Activated B cell treated with CpG ODN at 0.5 μM for 24 hours (primary cell): ENCODE results near the gene KCNMB4. TPM values are rescaled to one million over a fixed set of nuclear protein-coding genes. Genes with fewer than 3 reads are reported as not detected.

ENCODE experiments used
- ATAC-seq: fragments of 200-7000 bp; cut with Tn5 transposase; one replicate; pipeline ENCODE4 v1.10.0; 2021; ENCODE audit warnings: low read depth, mild to moderate bottlenecking, moderate library complexity
- CTCF ChIA-PET: fragments of 350-600 bp; sonication (Branson Sonifier 250); formaldehyde crosslinking; loops from one replicate; lab custom pipeline; 2021; ENCODE audit warnings: antibody characterized with exemption; lab: Charles Lee
- POLR2A ChIA-PET: fragments of 350-600 bp; sonication (Branson Sonifier 250); formaldehyde crosslinking; loops from one replicate; lab custom pipeline; 2021; ENCODE audit warnings: antibody characterized with exemption; lab: Charles Lee
- DNase-seq: peaks from one replicate; pipeline ENCODE4 v3.0.0; 2022
- H3K27ac Mint-ChIP-seq: one replicate; pipeline ENCODE4 v1.8.0; 2020; ENCODE audit warnings: mixed read lengths
- H3K27me3 Mint-ChIP-seq: one replicate; pipeline ENCODE4 v1.8.0; 2021; ENCODE audit warnings: mixed read lengths
- H3K36me3 Mint-ChIP-seq: one replicate; pipeline ENCODE4 v1.8.0; 2021; ENCODE audit warnings: low read depth, mixed read lengths
- H3K4me1 Mint-ChIP-seq: one replicate; pipeline ENCODE4 v1.8.0; 2021; ENCODE audit warnings: mixed read lengths
- H3K4me3 Mint-ChIP-seq: one replicate; pipeline ENCODE4 v1.8.0; 2020; ENCODE audit warnings: mild to moderate bottlenecking, mixed read lengths
- H3K9me3 Mint-ChIP-seq: one replicate; pipeline ENCODE4 v1.8.0; 2020; ENCODE audit warnings: mixed read lengths
- CTCF ChIP-seq: fragments of 200-600 bp; IDR thresholded peaks from one replicate; pipeline ENCODE4 v1.8.0; 2022; ENCODE audit warnings: antibody characterized with exemption, mild to moderate bottlenecking
- intact Hi-C: fragments of 100-400 bp; cut with micrococcal nuclease; formaldehyde crosslinking; loops from one replicate; pipeline ENCODE4 v1.15.1; 2024
- total RNA-seq: library from RNA; stranded (reverse); gene quantifications from 2 replicates; pipeline ENCODE4 v1.2.3, GENCODE V29; 2022

Gene KCNMB4
- total RNA-seq, 1 donor from 2014 or later: 0.86 TPM

GRCh38 chr12:70351076-70351475 is 15.0 kb upstream of the KCNMB4 start:
- TF ChIP-seq CTCF: no peak
- CTCF ChIA-PET: no interaction called here
- peaks cover 9% of the 10 kb centered on the region for H3K4me1 Mint-ChIP-seq
- DNase-seq (no peak), ATAC-seq (no peak)
- peaks cover 33% of the 10 kb centered on the region for H3K36me3 Mint-ChIP-seq
- POLR2A ChIA-PET: no interaction called here
- no peaks in the 10 kb centered on the region for H3K27me3 Mint-ChIP-seq
- no peaks in the 10 kb centered on the region for H3K9me3 Mint-ChIP-seq
- intact Hi-C loops: no loop called here
- H3K4me3 Mint-ChIP-seq: no peak overlapping the region
- H3K27ac Mint-ChIP-seq: no peak overlapping the region

- Mint-ChIP-seq H3K36me3 (peaks cover 23% of the 10 kb centered on the region), H3K27me3 (no peaks in the 10 kb centered on the region), H3K27ac (peak overlapping the region; percentile 41), H3K4me3 (no peak overlapping the region), H3K4me1 (peaks cover 9% of the 10 kb centered on the region), H3K9me3 (no peaks in the 10 kb centered on the region)
- no peak for TF ChIP-seq CTCF
- ChIA-PET POLR2A (no interaction called here), CTCF (no interaction called here)
- DNase-seq (no peak), ATAC-seq (no peak)
- intact Hi-C loops: no loop called here
Observed at GRCh38 chr12:70353780-70354660, 12.1 kb upstream of the KCNMB4 start.

GRCh38 chr12:70354787-70355186 is 11.3 kb upstream of the KCNMB4 start:
- Mint-ChIP-seq H3K4me1 (peaks cover 9% of the 10 kb centered on the region), H3K9me3 (no peaks in the 10 kb centered on the region), H3K36me3 (peaks cover 22% of the 10 kb centered on the region), H3K27me3 (no peaks in the 10 kb centered on the region), H3K4me3 (no peak overlapping the region), H3K27ac (no peak overlapping the region)
- no peak for TF ChIP-seq CTCF
- DNase-seq: no peak
- CTCF ChIA-PET: no interaction called here
- intact Hi-C loops: no loop called here
- POLR2A ChIA-PET: no interaction called here
- no peak for ATAC-seq

DNA sequence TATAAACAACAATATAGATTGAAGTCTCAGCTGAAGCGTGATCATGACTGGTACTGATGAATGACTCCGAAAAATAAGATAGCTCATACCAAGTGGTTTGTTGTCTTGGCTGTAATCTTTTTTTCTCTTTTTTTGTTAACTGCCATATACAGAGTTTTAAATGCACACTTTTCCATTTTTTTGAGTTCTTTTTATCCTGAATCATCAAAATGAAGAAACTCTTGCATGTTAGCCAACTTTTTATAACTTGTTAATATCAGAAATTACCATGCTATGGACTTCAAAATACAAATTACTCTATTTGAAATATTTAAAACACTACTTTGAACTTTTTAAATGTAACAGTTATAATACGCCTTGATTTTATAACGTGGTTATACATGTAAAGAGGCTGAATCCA is 10.1 kb upstream of the KCNMB4 start:
- H3K4me1 Mint-ChIP-seq: peaks cover 9% of the 10 kb centered on the region

More for the DNA sequence above, 10.1 kb upstream of the KCNMB4 start:
- Mint-ChIP-seq H3K27me3 (no peaks in the 10 kb centered on the region), H3K27ac (no peak overlapping the region), H3K9me3 (no peaks in the 10 kb centered on the region), H3K4me3 (no peak overlapping the region), H3K36me3 (peaks cover 22% of the 10 kb centered on the region)
- DNase-seq (no peak), ATAC-seq (no peak)
- TF ChIP-seq CTCF: no peak
- CTCF ChIA-PET: no interaction called here
- POLR2A ChIA-PET: interaction anchor here (1.0 kb wide), 1 partner anchor 10 kb away, joined by 3 read pairs; the partner anchor contains the start of gene KCNMB4
- intact Hi-C loops: no loop called here
